HepG2 (cell line): ENCODE measurements around the gene ADM. TPM values are rescaled to one million over a fixed set of nuclear protein-coding genes. Genes with fewer than 3 reads are reported as not detected.

Experiments used
- ATAC-seq: fragments of 200-7000 bp; cut with Tn5 transposase; 3 replicates; pipeline ENCODE4 v1.9.1; 2020; ENCODE audit warnings: mild to moderate bottlenecking, moderate library complexity
- BruUV-seq: library from RNA; stranded (reverse); fragments of 400-500 nt; replicated peaks from 2 replicates; lab custom pipeline; 2021; lab: Mats Ljungman, UMichigan
- CTCF ChIA-PET: fragments of 300-600 bp; formaldehyde crosslinking; extraction: SDS; loops from one replicate; lab custom pipeline; 2021; ENCODE audit warnings: low total read pairs, inconsistent platforms, low intra/inter-chr PET ratio; lab: Yijun Ruan, JAX
- POLR2A ChIA-PET: fragments of 350-600 bp; sonication (Branson Sonifier 250); formaldehyde crosslinking; loops from one replicate; lab custom pipeline; 2020; ENCODE audit warnings: antibody characterized with exemption, inconsistent platforms; lab: Yijun Ruan, JAX
- DNase-seq: peaks from one replicate; pipeline ENCODE4 v3.0.0-alpha.2; 2015; ENCODE audit warnings: low spot score
- FAIRE-seq: peaks from 3 replicates; lab custom pipeline; 2011; peaks lifted over from hg19 to GRCh38; lab: Jason Lieb, UNC
- H2AFZ ChIP-seq: one replicate; pipeline ENCODE4 v1.6.1; 2011; ENCODE audit warnings: low read length, inconsistent platforms
- H3K27ac ChIP-seq: fragments of 300-600 bp; 3 replicates; pipeline ENCODE4 v1.8.0; 2011; ENCODE audit warnings: mixed run types, mild to moderate bottlenecking, mixed read lengths, low read length, inconsistent platforms; ENCODE audit not compliant: insufficient read depth; ENCODE audit errors: extremely low read length
- H3K27me3 ChIP-seq, 2 experiments: fragments of 200-600 bp in 1 of 2; 2 replicates in 1 of 2; 3 replicates in 1 of 2; pipeline versions ENCODE4 v1.6.0 to v1.8.0; 2011; ENCODE audit warnings: low read length in 2 of 2, mild to moderate bottlenecking in 2 of 2, moderate library complexity in 2 of 2, inconsistent platforms in 1 of 2; ENCODE audit not compliant: insufficient read depth in 2 of 2, control insufficient read depth in 1 of 2
- H3K36me3 ChIP-seq, 2 experiments: fragments of 200-600 bp in 1 of 2; replicated peaks in 1 of 2; 2 replicates in 1 of 2; 3 replicates in 1 of 2; pipeline versions ENCODE4 v1.5.1 to v1.8.0; 2011; ENCODE audit warnings: low read length in 2 of 2, inconsistent platforms in 1 of 2; ENCODE audit not compliant: insufficient read depth in 2 of 2, control insufficient read depth in 1 of 2
- H3K4me1 ChIP-seq: 2 replicates; pipeline ENCODE4 v1.5.1; 2012; ENCODE audit warnings: low read length, inconsistent platforms; ENCODE audit not compliant: insufficient read depth
- H3K4me2 ChIP-seq: 2 replicates; pipeline ENCODE4 v1.6.0; 2011; ENCODE audit warnings: low read depth, low read length, inconsistent platforms
- H3K4me3 ChIP-seq, 3 experiments: fragments of 200-600 bp in 1 of 3; sonication (generic), shearing (Covaris generic) in 1 of 3; replicated peaks in 1 of 3; 2 replicates each; pipeline ENCODE4 v1.5.1; 2011 to 2016; ENCODE audit warnings: low read length in 3 of 3, inconsistent platforms in 2 of 3, low read depth in 2 of 3, mild to moderate bottlenecking in 2 of 3, control low read depth in 1 of 3, mixed read lengths in 1 of 3; ENCODE audit not compliant: insufficient read depth in 1 of 3
- H3K79me2 ChIP-seq: one replicate; pipeline ENCODE4 v1.6.1; 2011; ENCODE audit warnings: low read length, inconsistent platforms; ENCODE audit not compliant: insufficient read depth
- H3K9ac ChIP-seq: 2 replicates; pipeline ENCODE4 v1.6.0; 2011; ENCODE audit warnings: mild to moderate bottlenecking, low read depth, low read length, inconsistent platforms; ENCODE audit not compliant: insufficient read depth
- H3K9me3 ChIP-seq: 2 replicates; pipeline ENCODE4 v1.5.1; 2012; ENCODE audit warnings: mild to moderate bottlenecking, low read length
- H4K20me1 ChIP-seq: 2 replicates; pipeline ENCODE4 v1.6.0; 2011; ENCODE audit warnings: inconsistent platforms, mild to moderate bottlenecking, low read length, moderate library complexity; ENCODE audit not compliant: insufficient read depth
- GTF2F1 ChIP-seq: fragments of 150-350 bp; IDR thresholded peaks from 2 replicates; pipeline ENCODE4 v1.6.1; 2014; ENCODE audit warnings: low read length
- SRF ChIP-seq: IDR thresholded peaks from 2 replicates; pipeline ENCODE4 v1.6.1; 2011; ENCODE audit warnings: mild to moderate bottlenecking, low read depth, low read length, moderate library complexity
- ZBTB21 ChIP-seq: sonication (generic); formaldehyde crosslinking; IDR thresholded peaks from 2 replicates; pipeline ENCODE4 v1.4.0; 2020; ENCODE audit warnings: missing genetic modification reagents
- ZSCAN22 ChIP-seq: sonication (generic); formaldehyde crosslinking; IDR thresholded peaks from 2 replicates; pipeline ENCODE4 v1.4.0; 2020; ENCODE audit warnings: mild to moderate bottlenecking, missing genetic modification reagents
- WGBS: methylation state at CpG from one replicate; pipeline ENCODE4 v1.1.6; 2017; ENCODE audit warnings: low lambda C conversion rate; 5-methylcytosine and 5-hydroxymethylcytosine counted together
- in situ Hi-C: cut with HindIII; loops from 2 replicates; pipeline ENCODE4 v1.10.0; 2017; ENCODE audit warnings: low pct_unique_long_range_greater_than_20kb; ENCODE audit not compliant: extremely low pct_ligation_motif_present
- intact Hi-C: fragments of 100-400 bp; cut with micrococcal nuclease; formaldehyde crosslinking; loops from one replicate; pipeline ENCODE4 v1.10.0; 2022; ENCODE audit not compliant: unreplicated experiment
- polyA plus RNA-seq, 8 experiments: library from polyadenylated mRNA; depleted of rRNA in 3 of 8; stranded (reverse) in 7 of 8; unstranded in 1 of 8; fragments of >200 nt; fragmentation: Illumina TruSeq in 4 of 8; extraction: Trizol in 4 of 8; gene quantifications; 2 replicates each; pipeline versions ENCODE4 v1.2.1 to v1.2.3, GENCODE V29; 2011 to 2016; ENCODE audit warnings: low read depth in 4 of 8, missing spikeins in 1 of 8, mixed read lengths in 1 of 8; ENCODE audit not compliant: insufficient read depth in 1 of 8
- total RNA-seq, 5 experiments: library from RNA; depleted of rRNA; stranded (reverse); fragments of >200 nt; fragmentation: Illumina TruSeq; extraction: Trizol; gene quantifications; 2 replicates each; pipeline ENCODE4 v1.2.3, GENCODE V29; 2016; ENCODE audit warnings: low read depth in 1 of 5
- TF ChIP-seq, protein P1 (sequence below): sonication (generic); formaldehyde crosslinking; IDR thresholded peaks from 2 replicates; pipeline ENCODE4 v1.8.1; 2022; ENCODE audit warnings: low read depth, mild to moderate bottlenecking, missing genetic modification reagents
- TF ChIP-seq, protein P2 (sequence below): sonication (generic); formaldehyde crosslinking; IDR thresholded peaks from 2 replicates; pipeline ENCODE4 v1.4.0; 2020; ENCODE audit warnings: missing genetic modification reagents
- TF ChIP-seq, protein P3 (sequence below): sonication (generic); formaldehyde crosslinking; IDR thresholded peaks from 2 replicates; pipeline ENCODE4 v1.4.0; 2020; ENCODE audit warnings: missing genetic modification reagents
- TF ChIP-seq, protein P4 (sequence below): sonication (generic); formaldehyde crosslinking; IDR thresholded peaks from 2 replicates; pipeline ENCODE4 v1.4.0; 2020; ENCODE audit warnings: missing genetic modification reagents
- TF ChIP-seq, protein P5 (sequence below): sonication (generic); formaldehyde crosslinking; IDR thresholded peaks from 2 replicates; pipeline ENCODE4 v1.8.0; 2022; ENCODE audit warnings: mild to moderate bottlenecking, missing genetic modification reagents, borderline replicate concordance

Gene ADM
- total and polyA plus RNA-seq, 2 of the 13 experiments (the other 11 are each of a cell fraction or from before 2014, with no cell fraction given): 10.7 to 26.1 TPM

DNA sequence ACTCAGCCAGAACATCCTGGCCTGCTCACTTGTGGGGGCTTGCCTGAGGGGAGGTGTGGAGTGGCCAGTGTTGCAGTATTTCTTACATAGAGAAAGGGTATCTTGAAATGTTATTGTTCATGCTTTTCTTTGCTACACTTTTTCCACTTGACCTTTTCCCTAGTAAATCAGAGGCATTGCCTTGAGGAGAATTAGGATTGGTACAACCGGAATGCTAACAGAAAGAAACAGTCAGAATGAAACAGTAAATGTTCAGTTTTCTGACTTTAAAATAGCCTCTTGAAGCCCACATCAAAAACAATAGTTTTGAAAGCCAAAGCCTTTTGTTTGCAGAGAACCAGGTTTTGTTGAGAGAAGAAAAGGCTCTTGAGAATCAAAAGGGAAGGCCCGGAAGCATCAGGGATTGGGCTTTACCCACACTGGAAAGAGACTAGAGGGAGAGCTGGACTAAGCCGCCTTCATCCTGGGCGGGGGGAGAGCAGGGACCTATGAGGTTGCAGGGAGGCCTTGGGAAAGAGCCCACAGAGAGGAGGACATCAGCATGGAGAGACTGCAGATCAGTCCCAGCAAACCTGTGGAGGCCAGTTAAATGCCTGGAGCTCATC is 12.4 kb downstream of the ADM start:
- no TSS peak for BruUV-seq
- ChIA-PET POLR2A (interaction anchor here (0.7 to 1.9 kb wide), 3 partner anchors 9 to 23 kb away, joined by 3 to 11 read pairs (median 3); partner anchors contain the start of gene ADM), CTCF (no interaction called here)
- TF ChIP-seq, protein P1, sequence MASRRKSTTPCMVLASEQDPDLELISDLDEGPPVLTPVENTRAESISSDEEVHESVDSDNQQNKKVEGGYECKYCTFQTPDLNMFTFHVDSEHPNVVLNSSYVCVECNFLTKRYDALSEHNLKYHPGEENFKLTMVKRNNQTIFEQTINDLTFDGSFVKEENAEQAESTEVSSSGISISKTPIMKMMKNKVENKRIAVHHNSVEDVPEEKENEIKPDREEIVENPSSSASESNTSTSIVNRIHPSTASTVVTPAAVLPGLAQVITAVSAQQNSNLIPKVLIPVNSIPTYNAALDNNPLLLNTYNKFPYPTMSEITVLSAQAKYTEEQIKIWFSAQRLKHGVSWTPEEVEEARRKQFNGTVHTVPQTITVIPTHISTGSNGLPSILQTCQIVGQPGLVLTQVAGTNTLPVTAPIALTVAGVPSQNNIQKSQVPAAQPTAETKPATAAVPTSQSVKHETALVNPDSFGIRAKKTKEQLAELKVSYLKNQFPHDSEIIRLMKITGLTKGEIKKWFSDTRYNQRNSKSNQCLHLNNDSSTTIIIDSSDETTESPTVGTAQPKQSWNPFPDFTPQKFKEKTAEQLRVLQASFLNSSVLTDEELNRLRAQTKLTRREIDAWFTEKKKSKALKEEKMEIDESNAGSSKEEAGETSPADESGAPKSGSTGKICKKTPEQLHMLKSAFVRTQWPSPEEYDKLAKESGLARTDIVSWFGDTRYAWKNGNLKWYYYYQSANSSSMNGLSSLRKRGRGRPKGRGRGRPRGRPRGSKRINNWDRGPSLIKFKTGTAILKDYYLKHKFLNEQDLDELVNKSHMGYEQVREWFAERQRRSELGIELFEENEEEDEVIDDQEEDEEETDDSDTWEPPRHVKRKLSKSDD (CRISPR knock-in tag): no peak
- no peak for TF ChIP-seq ZSCAN22 (CRISPR knock-in tag)
- TF ChIP-seq, protein P2, sequence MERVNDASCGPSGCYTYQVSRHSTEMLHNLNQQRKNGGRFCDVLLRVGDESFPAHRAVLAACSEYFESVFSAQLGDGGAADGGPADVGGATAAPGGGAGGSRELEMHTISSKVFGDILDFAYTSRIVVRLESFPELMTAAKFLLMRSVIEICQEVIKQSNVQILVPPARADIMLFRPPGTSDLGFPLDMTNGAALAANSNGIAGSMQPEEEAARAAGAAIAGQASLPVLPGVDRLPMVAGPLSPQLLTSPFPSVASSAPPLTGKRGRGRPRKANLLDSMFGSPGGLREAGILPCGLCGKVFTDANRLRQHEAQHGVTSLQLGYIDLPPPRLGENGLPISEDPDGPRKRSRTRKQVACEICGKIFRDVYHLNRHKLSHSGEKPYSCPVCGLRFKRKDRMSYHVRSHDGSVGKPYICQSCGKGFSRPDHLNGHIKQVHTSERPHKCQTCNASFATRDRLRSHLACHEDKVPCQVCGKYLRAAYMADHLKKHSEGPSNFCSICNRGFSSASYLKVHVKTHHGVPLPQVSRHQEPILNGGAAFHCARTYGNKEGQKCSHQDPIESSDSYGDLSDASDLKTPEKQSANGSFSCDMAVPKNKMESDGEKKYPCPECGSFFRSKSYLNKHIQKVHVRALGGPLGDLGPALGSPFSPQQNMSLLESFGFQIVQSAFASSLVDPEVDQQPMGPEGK (CRISPR knock-in tag): no peak
- no peak for TF ChIP-seq SRF
- TF ChIP-seq, protein P3, sequence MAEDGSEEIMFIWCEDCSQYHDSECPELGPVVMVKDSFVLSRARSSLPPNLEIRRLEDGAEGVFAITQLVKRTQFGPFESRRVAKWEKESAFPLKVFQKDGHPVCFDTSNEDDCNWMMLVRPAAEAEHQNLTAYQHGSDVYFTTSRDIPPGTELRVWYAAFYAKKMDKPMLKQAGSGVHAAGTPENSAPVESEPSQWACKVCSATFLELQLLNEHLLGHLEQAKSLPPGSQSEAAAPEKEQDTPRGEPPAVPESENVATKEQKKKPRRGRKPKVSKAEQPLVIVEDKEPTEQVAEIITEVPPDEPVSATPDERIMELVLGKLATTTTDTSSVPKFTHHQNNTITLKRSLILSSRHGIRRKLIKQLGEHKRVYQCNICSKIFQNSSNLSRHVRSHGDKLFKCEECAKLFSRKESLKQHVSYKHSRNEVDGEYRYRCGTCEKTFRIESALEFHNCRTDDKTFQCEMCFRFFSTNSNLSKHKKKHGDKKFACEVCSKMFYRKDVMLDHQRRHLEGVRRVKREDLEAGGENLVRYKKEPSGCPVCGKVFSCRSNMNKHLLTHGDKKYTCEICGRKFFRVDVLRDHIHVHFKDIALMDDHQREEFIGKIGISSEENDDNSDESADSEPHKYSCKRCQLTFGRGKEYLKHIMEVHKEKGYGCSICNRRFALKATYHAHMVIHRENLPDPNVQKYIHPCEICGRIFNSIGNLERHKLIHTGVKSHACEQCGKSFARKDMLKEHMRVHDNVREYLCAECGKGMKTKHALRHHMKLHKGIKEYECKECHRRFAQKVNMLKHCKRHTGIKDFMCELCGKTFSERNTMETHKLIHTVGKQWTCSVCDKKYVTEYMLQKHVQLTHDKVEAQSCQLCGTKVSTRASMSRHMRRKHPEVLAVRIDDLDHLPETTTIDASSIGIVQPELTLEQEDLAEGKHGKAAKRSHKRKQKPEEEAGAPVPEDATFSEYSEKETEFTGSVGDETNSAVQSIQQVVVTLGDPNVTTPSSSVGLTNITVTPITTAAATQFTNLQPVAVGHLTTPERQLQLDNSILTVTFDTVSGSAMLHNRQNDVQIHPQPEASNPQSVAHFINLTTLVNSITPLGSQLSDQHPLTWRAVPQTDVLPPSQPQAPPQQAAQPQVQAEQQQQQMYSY (CRISPR knock-in tag): no peak
- TF ChIP-seq, protein P4, sequence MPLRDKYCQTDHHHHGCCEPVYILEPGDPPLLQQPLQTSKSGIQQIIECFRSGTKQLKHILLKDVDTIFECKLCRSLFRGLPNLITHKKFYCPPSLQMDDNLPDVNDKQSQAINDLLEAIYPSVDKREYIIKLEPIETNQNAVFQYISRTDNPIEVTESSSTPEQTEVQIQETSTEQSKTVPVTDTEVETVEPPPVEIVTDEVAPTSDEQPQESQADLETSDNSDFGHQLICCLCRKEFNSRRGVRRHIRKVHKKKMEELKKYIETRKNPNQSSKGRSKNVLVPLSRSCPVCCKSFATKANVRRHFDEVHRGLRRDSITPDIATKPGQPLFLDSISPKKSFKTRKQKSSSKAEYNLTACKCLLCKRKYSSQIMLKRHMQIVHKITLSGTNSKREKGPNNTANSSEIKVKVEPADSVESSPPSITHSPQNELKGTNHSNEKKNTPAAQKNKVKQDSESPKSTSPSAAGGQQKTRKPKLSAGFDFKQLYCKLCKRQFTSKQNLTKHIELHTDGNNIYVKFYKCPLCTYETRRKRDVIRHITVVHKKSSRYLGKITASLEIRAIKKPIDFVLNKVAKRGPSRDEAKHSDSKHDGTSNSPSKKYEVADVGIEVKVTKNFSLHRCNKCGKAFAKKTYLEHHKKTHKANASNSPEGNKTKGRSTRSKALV (CRISPR knock-in tag): no peak
- TF ChIP-seq GTF2F1: no peak
- no peak for TF ChIP-seq ZBTB21 (CRISPR knock-in tag)
- TF ChIP-seq, protein P5, sequence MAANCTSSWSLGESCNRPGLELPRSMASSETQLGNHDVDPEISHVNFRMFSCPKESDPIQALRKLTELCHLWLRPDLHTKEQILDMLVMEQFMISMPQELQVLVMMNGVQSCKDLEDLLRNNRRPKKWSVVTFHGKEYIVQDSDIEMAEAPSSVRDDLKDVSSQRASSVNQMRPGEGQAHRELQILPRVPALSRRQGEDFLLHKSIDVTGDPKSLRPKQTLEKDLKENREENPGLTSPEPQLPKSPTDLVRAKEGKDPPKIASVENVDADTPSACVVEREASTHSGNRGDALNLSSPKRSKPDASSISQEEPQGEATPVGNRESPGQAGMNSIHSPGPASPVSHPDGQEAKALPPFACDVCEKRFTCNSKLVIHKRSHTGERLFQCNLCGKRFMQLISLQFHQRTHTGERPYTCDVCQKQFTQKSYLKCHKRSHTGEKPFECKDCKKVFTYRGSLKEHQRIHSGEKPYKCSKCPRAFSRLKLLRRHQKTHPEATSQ: no peak

More for the DNA sequence above, 12.4 kb downstream of the ADM start:
- H3K9me3 ChIP-seq: no peaks in the 10 kb centered on the region
- peaks cover 47% of the 10 kb centered on the region for H3K4me1 ChIP-seq
- H4K20me1 ChIP-seq: no peaks in the 10 kb centered on the region
- 60% methylated on average over 4 of the region's 4 CpGs for WGBS
- intact Hi-C loops: no loop called here
- no peaks in the 10 kb centered on the region for H3K27me3 ChIP-seq
- no peak overlapping the region for H3K4me3 ChIP-seq
- ATAC-seq (peak; percentile 26; the same call in 2 of the 3 replicates), FAIRE-seq (no peak), DNase-seq (no peak)
- peak overlapping the region; percentile 18; the same call in 1 of the 2 replicates for H3K4me2 ChIP-seq
- in situ Hi-C loops: no loop called here
- H3K27ac ChIP-seq: no peak overlapping the region
- H3K36me3 ChIP-seq: no peaks in the 10 kb centered on the region
- no peak overlapping the region for H2AFZ ChIP-seq
- no peak overlapping the region for H3K9ac ChIP-seq
- H3K79me2 ChIP-seq: no peaks in the 10 kb centered on the region
